Nephron progenitor cell (in vitro differentiated cells): ENCODE results near the gene ZDHHC17.

ENCODE experiments used
- DNase-seq: peaks from one replicate; pipeline ENCODE4 v3.0.0; 2021
- H3K27ac Mint-ChIP-seq: 2 replicates; pipeline ENCODE4 v1.8.0; 2021; ENCODE audit warnings: mild to moderate bottlenecking, moderate library complexity, mixed read lengths
- H3K27me3 Mint-ChIP-seq: 2 replicates; pipeline ENCODE4 v1.8.0; 2021; ENCODE audit warnings: mild to moderate bottlenecking, low read depth, mixed read lengths; ENCODE audit not compliant: poor library complexity
- H3K36me3 Mint-ChIP-seq: 2 replicates; pipeline ENCODE4 v1.8.0; 2021; ENCODE audit warnings: low read depth, mixed read lengths
- H3K4me1 Mint-ChIP-seq: 2 replicates; pipeline ENCODE4 v1.8.0; 2021; ENCODE audit warnings: mixed read lengths
- H3K4me3 Mint-ChIP-seq: 2 replicates; pipeline ENCODE4 v1.8.0; 2021; ENCODE audit warnings: mild to moderate bottlenecking, moderate library complexity, mixed read lengths
- H3K9me3 Mint-ChIP-seq: 2 replicates; pipeline ENCODE4 v1.8.0; 2021; ENCODE audit warnings: mild to moderate bottlenecking, moderate library complexity, mixed read lengths
- TF ChIP-seq, protein P1 (sequence below): fragments of 200-600 bp; sonication (generic); IDR thresholded peaks from 2 replicates; pipeline ENCODE4 v1.5.0; 2021; ENCODE audit warnings: antibody characterized with exemption

ZDHHC17 gene

DNA sequence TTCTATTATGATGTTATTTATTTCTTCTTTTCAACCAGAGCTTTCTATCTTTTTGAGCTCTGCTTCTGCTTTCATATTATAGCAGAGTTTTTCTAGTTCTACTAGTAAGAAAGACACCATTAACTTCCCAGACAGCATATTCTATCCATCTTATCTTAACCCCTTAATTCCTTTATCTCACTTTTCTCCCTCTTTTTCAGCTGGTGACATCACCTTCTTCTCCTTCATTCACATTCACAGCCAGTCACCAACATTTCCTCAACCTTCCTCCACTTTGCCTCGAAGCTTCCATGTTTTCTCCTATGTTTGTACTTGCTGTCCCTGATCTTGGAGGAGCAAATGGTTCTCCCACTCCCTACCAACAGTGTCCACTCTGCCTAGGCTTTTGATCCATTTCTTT is 118.5 kb downstream of the ZDHHC17 start:
- DNase-seq = no peak
- H3K4me1 Mint-ChIP-seq = peaks cover 35% of the 10 kb centered on the region
- H3K27me3 Mint-ChIP-seq = no peaks in the 10 kb centered on the region
- H3K36me3 Mint-ChIP-seq = no peaks in the 10 kb centered on the region
- H3K4me3 Mint-ChIP-seq = no peak overlapping the region
- no peaks in the 10 kb centered on the region for H3K9me3 Mint-ChIP-seq
- no peak overlapping the region for H3K27ac Mint-ChIP-seq
- TF ChIP-seq, protein P1, sequence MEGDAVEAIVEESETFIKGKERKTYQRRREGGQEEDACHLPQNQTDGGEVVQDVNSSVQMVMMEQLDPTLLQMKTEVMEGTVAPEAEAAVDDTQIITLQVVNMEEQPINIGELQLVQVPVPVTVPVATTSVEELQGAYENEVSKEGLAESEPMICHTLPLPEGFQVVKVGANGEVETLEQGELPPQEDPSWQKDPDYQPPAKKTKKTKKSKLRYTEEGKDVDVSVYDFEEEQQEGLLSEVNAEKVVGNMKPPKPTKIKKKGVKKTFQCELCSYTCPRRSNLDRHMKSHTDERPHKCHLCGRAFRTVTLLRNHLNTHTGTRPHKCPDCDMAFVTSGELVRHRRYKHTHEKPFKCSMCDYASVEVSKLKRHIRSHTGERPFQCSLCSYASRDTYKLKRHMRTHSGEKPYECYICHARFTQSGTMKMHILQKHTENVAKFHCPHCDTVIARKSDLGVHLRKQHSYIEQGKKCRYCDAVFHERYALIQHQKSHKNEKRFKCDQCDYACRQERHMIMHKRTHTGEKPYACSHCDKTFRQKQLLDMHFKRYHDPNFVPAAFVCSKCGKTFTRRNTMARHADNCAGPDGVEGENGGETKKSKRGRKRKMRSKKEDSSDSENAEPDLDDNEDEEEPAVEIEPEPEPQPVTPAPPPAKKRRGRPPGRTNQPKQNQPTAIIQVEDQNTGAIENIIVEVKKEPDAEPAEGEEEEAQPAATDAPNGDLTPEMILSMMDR = no peak

DNA sequence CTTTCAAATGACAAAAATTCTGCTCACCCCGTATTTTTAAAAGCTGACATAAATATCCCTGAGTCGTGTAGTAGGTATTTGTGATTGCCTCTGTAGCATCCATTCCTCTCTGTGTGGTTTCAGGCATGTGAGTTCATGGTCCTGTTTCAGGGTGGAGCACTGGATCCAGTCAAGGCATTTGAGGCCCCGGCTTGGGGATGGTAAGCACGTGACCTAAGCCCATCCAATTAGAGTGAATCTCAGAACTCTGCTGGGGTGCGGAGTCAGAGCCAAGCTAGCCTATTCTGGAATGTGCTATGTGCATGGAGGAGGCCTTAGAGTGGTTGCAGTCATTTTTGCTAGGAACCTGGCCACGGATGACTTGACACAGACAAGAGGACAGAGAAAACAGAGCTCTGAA is 119.2 kb downstream of the ZDHHC17 start:
- no peaks in the 10 kb centered on the region for H3K9me3 Mint-ChIP-seq
- no peak for DNase-seq
- H3K27me3 Mint-ChIP-seq = no peaks in the 10 kb centered on the region

DNA sequence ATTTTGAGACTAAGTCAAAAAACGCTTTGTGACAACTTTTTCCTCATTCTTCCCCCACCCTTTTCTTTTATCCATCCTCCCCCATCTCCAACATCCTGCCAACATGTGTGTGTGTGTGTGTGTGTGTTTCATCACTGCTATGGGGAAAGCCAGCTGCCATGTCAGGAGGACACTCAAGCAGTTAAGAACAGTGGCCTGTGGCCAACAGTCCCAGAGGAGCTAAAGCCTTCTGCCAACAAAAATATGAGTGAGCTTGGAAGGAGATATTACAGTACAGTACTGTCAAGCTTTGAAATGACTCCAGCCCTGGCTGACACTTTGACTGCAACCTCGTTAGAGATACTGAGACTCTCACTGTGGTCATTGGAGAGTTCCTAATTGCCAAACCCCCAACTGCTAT is 119.9 kb downstream of the ZDHHC17 start:
- TF ChIP-seq, protein P1 = no peak
- DNase-seq = no peak
- H3K4me1 Mint-ChIP-seq = peaks cover 35% of the 10 kb centered on the region
- H3K4me3 Mint-ChIP-seq = no peak overlapping the region
- no peaks in the 10 kb centered on the region for H3K27me3 Mint-ChIP-seq
- no peaks in the 10 kb centered on the region for H3K9me3 Mint-ChIP-seq
- no peak overlapping the region for H3K27ac Mint-ChIP-seq
- no peaks in the 10 kb centered on the region for H3K36me3 Mint-ChIP-seq

More for the DNA sequence above, 119.2 kb downstream of the ZDHHC17 start:
- TF ChIP-seq, protein P1 = no peak
- Mint-ChIP-seq H3K4me1 (peaks cover 31% of the 10 kb centered on the region), H3K27ac (no peak overlapping the region), H3K36me3 (no peaks in the 10 kb centered on the region), H3K4me3 (no peak overlapping the region)

DNA sequence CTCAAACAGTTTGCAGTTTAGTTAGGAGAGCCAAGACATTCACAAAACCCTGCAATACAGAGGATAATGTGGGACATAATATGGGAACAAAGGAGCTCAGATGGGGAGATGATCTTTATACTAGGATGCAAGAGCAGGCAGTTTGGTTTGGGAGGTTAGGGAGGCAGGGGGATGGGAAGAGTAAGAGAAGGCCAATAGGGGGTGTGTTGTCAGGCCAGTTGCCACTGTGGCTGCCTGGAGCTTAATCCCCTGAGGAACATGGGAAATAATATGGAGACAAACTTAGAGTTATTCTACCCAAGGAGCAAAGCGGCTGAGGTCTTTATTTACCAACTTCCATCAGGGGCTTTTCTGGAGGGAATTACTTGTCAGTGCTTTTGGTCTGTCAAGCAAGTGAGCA is 124.9 kb downstream of the ZDHHC17 start:
- no peak for DNase-seq
- Mint-ChIP-seq H3K36me3 (peaks cover 8% of the 10 kb centered on the region), H3K4me1 (peaks cover 13% of the 10 kb centered on the region), H3K9me3 (peaks cover 15% of the 10 kb centered on the region), H3K27me3 (no peaks in the 10 kb centered on the region), H3K4me3 (no peak overlapping the region), H3K27ac (no peak overlapping the region)
- TF ChIP-seq, protein P1 = no peak

GRCh38 chr12:76890151-76891143 is 126.5 kb downstream of the ZDHHC17 start:
- no peak overlapping the region for H3K4me3 Mint-ChIP-seq
- peak overlapping the region; percentile 53 for H3K27ac Mint-ChIP-seq

More at GRCh38 chr12:76890151-76891143, 126.5 kb downstream of the ZDHHC17 start:
- Mint-ChIP-seq H3K36me3 (peaks cover 12% of the 10 kb centered on the region), H3K27me3 (no peaks in the 10 kb centered on the region), H3K9me3 (peaks cover 30% of the 10 kb centered on the region), H3K4me1 (peaks cover 11% of the 10 kb centered on the region)
- DNase-seq = no peak
- TF ChIP-seq, protein P1 = no peak
